Measurements from ENCODE around the gene ZFHX3.

The ZFHX3 gene

GRCh38 chr16:72971370-72971769 is 76.6 kb downstream of the ZFHX3 start:
- no peak for DNase-seq

DNA sequence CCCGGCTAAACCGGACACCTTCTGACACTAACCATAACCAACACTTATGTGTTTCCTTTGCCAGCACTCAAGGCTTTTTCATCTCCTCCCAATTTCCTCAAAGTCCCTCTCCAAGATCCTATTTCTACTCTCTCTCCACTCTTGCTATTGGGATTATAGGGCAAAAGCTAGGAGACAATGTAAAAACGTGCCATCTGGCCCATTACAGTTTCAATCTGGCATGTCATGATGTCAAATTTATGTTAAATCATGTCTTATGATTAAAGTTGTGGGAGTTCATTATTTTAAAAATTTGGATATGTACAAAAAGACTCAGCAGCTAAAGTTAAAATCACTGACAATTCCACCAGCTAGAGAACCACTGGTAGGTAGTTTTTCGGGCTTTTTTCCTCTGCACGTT is 77.3 kb downstream of the ZFHX3 start:
- DNase-seq: no peak

DNA sequence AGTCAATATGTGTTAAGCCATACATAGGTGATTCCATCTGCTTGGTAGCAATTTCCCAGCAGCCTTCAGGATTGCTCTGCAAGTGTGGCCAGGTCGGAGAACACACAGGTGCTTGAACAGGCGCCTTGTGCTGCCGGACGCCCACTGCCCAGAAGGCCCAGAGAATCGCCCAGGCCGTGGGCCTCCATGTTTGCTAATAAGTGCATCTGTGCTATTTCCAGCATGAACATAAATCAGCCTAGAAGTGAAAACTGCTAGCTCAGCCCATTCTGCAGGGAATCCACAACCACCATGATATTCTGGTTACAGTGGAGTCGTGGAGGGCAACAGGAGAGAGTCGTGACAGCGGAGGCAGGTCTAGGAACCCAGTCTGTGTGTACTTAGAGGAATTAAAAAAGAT is 78.1 kb downstream of the ZFHX3 start:
- DNase-seq: no peak

DNA sequence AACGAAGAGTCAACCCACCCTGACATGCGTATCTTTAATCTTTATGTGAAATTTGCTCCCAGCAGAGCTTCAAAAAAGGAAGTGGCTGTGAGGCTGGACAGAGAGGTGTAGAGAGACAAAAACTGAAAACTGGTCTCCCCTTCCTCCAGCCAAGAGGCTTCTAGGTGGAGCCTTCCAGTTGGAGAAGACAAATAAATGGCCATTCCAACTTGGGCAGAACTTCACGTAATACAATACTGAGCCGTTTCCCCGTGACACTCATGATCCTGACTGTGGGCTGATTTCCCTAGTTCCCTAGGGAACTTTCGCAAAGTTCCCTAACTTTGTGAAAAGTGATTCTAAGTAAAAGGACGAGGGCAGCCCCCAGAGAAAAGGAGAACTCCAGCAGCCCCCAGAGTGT is 78.8 kb downstream of the ZFHX3 start:
- DNase-seq: no peak

DNA sequence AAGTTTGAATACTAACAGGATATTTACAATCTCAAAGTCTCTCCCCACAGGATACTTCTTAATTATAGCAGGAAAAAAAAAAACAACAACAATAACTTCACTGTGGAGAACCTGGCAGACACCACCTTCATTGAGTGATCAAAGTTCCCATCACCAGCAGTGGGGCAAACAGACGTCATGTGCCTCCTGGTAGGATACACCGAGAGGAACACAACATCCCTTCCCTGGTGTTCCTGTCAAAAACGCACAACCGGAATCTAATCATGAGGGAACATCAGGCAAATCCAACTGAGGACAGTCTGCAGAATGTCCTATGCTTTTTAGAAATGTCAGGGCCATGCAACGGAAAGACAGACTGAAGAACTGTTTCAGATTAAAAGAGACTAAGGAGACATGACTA is 80.0 kb downstream of the ZFHX3 start:
- DNase-seq: no peak

DNA sequence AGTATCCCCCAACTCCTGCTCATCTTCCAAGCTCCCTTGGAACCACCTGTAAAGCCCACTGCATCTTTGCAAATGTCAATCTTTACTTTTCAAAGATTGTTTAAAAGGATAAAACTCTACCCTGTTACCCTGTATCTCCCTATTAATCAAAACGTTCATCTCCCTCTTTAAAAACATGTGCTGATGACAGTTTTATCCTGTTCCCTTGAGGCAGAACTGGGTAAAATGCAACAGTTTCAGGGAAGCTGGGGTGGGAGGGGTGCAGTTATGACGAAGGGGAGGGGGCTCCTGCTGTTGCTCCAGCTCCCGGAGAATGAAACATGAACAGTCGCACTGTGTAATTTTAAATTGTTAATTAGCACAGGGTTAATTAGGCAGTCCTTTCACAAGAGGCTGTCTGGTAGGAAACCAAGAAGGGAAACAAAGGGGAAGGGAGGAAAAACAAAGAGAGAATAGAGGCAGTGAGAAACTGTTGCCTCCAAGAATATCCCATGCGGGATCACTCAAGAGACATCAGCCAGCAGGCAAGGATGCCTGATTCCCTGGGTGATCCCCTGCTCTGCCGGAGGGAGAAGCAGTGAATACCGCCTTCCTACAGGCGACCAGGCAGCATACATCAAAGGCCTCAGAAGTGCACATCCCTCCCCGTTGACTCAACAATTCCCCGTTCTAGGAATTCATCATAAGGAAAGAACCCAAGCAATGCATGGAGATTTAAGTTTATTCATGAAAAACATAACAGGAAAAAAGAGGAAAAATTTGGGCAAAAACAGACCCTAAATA is 84.2 kb downstream of the ZFHX3 start:
- no peak for DNase-seq

DNA sequence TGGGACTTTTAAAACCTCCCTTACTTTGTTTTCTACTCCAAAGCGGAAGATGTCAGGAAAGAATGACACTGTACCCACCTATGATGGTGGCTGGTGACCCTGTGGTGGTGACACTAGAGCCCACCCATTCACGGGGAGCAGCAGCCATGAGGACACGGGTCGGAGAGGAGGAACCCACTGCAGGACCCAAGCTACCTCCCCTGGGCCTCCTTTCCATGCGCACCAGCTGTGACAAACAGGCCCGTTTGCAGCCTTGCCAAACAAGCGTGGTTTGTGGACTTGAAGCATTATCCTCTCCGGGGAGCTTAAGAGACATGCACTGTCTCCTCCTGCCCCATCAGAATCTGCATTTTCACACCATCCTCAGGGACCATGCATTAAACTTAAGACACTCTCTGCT is 85.6 kb downstream of the ZFHX3 start:
- DNase-seq: no peak

GRCh38 chr16:72961863-72962262 is 86.1 kb downstream of the ZFHX3 start:
- DNase-seq: no peak

GRCh38 chr16:72961115-72961832 is 86.7 kb downstream of the ZFHX3 start:
- DNase-seq: no peak

DNA sequence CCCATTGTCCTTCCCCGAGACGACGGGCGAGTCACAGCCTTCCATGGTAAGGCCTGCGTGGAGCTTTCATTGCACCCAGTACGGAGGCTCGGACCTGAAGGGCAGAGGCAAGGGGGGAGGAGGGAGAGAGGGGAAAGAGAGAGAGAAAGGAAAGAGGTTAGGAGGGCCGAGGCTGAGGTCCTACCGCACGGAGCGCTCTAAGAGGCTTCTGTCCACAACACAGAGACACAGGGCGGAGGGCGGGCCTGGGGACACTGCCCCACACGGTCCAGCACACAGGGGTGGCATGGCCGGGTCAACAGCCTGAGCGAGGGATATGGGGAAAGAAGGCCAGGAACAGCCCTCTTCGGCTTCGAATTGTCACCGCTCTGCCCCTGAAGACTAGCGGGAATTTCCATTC is 87.8 kb downstream of the ZFHX3 start:
- no peak for DNase-seq

GRCh38 chr16:72959301-72959996 is 88.5 kb downstream of the ZFHX3 start:
- DNase-seq: no peak

DNA sequence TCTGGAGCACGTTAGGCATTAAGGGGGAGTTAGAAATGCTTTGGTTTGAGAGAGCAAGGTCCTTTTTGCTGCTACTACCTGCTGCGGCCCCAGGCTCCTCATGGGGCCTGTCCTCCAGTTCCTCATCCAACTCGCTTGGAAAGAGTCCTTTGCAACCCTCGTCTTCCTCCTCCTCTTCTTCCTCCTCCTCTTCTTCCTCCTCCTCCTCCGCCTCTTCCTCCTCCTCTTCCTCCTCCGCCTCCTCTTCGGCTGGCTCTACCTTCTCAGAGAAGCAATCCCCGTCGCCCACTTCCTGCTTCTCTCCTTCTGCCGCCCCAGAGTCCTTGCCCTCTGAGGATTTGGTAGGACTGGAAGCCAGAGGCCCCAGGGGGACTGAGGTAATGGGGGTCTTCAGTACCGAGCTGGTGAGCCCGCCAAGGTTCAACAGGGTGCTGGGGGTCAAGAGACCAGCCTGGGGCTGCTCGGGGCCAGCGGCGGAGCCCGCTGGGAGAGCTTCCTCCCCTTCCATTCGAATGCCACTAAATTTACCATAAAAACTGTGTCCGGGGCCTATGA is 89.3 kb downstream of the ZFHX3 start:
- no peak for DNase-seq

- no peak for DNase-seq
Measured at GRCh38 chr16:72957303-72958277, 90.3 kb downstream of the ZFHX3 start.

DNA sequence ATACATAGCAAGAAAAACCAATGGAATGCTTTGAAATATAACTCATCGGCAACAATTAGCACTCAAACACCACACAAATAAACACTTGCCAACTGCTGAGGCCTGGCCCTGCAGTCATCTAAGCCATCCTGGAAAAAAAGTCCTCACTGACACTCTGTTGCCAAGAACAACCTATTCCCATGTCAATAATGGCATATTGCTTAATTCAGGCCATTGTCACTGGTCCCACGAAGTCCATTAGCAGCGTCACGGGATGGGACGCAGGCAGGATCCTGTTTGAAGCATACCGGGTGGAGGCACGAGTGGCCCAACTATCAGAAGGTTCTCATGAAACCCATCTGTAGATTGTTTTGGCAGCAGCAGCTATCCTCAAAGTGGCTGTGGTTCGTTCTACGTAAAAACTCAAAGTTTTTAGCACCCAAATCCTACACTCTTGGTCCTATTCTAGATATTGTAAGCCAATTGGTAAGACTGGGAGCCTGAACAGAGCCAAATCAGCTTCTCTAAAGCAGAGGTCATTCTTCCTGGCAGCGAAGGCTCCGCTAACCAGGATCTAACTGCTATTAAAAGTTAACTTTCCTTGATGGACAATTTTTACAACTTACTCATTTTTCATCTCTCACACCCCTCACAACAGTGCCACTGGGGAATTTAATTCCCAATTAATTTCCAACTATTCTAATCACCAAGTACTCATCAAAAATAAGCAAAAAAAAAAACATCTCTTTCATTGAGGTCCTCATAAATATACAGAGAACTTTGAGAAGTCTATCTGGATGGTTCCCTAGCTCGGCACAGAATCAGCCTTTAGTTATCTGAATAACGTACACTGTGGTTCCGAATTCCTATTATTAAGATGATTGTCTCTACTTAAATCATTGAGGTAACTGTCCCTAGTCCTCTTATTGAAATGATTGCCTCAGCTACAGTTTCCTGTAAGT is 91.5 kb downstream of the ZFHX3 start:
- DNase-seq: no peak

DNA sequence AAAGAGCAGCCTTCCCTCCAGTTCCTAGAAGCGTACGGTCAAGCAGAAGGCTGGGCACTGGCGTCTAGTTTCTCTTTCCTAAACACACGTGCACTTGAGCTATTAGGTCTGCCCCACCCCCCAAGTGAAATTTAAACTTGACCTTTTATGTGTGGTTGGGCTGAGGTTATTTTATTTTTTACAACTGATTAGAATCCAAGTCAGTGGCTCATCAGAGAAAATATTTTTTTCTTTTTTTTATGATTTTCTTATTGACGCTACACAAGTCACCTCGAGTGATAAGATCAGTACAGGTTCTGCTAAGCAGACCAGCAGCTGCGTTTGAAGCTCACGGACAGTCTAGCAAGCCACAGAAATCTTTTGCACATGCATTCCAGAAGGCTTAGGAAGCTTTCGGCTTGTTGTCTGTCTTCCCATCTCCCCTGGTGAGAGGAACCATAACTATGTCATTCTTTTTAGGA is 95.1 kb downstream of the ZFHX3 start:
- no peak for DNase-seq

- no peak for DNase-seq
Measured at GRCh38 chr16:72952404-72952803, 95.5 kb downstream of the ZFHX3 start.

GRCh38 chr16:72951916-72952315 is 96.0 kb downstream of the ZFHX3 start:
- no peak for DNase-seq

- no peak for DNase-seq
Measured at GRCh38 chr16:72950669-72951068, 97.3 kb downstream of the ZFHX3 start.

- no peak for DNase-seq
Measured at GRCh38 chr16:72948238-72948829, 99.6 kb downstream of the ZFHX3 start.

DNA sequence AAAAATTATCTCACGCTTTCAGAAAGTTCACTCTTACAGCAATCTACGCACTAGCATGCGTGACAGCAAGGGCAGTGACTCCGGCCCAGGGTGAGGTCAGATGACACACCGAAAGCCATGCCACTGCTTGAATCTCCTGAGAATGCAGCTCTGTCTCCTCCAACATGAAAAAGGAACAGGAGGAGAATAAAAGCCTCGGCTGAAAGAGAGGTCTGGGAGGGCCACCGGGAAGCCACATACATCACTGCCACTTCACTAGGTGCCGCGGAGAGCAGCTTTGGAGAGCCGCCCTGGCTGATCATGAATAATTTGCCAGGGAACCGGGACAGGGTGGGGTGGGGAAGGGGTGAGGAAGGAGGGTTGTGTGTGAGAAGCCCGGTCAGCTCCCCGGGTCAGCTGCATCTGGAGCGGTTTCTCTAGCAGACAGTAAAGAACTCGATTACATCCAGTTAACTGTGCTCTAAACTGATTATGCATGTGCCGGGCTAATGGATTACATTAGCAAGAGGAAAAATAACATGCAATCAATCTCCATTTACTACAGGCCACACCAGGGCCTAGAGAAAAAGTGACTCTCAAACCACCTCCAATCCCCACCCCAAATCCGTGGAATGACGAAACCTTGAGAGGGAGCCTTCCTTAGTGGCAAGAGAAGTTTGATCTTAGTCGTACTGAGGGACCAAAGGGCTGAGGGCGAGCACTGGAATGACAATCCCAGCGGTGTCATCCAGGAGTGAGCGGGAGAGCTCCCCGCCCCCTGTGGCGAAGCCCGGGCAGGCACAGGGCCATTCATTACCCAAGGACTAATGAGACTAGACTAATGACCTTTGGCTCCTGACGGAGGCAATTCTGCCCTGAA is 100.3 kb downstream of the ZFHX3 start:
- DNase-seq: no peak

Data from MV-4-11 (cell line).